Measurements from ENCODE around the gene GPC1.

GRCh38 chr2:240511351-240512108 lies 76.1 kb downstream of the GPC1 start:
- TF ChIP-seq POLR2AphosphoS5 (IDR thresholded peaks at IDR 0.05): no peak
- no peak for TF ChIP-seq CTCF (IDR thresholded peaks at IDR 0.05)
